RWPE1 (cell line): Measurements from ENCODE around the gene MICOS13.
A peak's percentile ranks its signal among the peaks of the same experiment; 100 is the strongest.

Experiments used
- CTCF ChIA-PET: fragments of 350-600 bp; sonication (Branson Sonifier 250); formaldehyde crosslinking; extraction: SDS; loops from one replicate; lab custom pipeline; 2021; lab: Yijun Ruan, JAX
- POLR2A ChIA-PET: fragments of 400-600 bp; formaldehyde crosslinking; extraction: SDS; loops from one replicate; lab custom pipeline; 2020; ENCODE audit warnings: antibody characterized with exemption; ENCODE audit not compliant: low non-redundant PET; lab: Yijun Ruan, JAX
- DNase-seq: peaks from one replicate; pipeline ENCODE4 v3.0.0; 2012; ENCODE audit warnings: low spot score
- H3K27ac ChIP-seq: fragments of 450-650 bp; 2 replicates; pipeline ENCODE4 v1.5.1; 2017
- CTCF ChIP-seq: fragments of 450-650 bp; conservative IDR thresholded peaks from 2 replicates; pipeline ENCODE4 v1.5.1; 2017; ENCODE audit warnings: low read depth, mild to moderate bottlenecking

The MICOS13 gene

GRCh38 chr19:5674714-5675113 is 5.6 kb downstream of the MICOS13 start:
- H3K27ac ChIP-seq = peak overlapping the region; percentile 5; the same call in 1 of the 2 replicates
- POLR2A ChIA-PET = no interaction called here
- CTCF ChIA-PET = interaction anchor here (0.7 to 1.7 kb wide), 2 partner anchors 8 to 15 kb away, joined by 4 read pairs; no protein-coding TSS in a partner anchor
- no peak for DNase-seq
- TF ChIP-seq CTCF = no peak

GRCh38 chr19:5673752-5674151 is 6.6 kb downstream of the MICOS13 start:
- POLR2A ChIA-PET = no interaction called here

DNA sequence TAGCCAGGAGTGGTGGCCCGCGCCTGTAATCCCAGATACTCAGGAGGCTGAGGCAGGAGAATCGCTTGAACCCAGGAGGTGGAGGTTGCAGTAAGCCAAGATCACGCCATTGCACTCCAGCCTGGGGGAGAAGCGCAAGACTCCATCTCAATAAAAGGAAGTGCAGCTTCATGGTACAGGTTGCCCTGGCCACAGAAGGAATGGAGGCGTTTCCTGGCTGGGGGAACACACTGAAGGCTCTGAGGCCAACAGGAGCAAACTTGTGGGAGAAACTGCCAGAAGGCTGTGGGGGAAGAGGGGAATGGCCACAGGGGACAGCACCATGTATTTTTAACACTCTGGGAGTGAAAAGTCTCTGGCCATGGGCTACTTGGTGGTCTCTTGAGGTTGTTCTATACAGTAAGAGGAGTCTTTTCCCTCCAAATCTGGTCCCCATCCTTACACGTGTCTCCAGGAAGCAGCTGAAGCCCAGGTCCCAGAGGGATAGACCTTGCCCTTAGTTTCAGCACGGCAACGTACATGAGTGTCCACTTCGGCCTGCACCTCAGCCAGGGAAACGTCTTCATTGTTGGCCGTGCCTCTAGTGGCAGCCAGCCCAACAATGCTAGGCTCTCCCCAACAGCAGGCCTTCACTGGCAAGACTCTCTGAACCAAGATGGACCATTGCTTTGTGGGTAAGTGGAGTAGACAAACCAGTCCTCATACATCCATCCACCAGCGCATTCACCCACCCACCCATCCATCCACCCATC is 7.4 kb downstream of the MICOS13 start:
- no peak for TF ChIP-seq CTCF
- ChIA-PET POLR2A (no interaction called here), CTCF (no interaction called here)
- peak overlapping the region; percentile 49 for H3K27ac ChIP-seq
- DNase-seq = no peak

More at GRCh38 chr19:5673752-5674151, 6.6 kb downstream of the MICOS13 start:
- DNase-seq = no peak
- CTCF ChIA-PET = no interaction called here
- no peak for TF ChIP-seq CTCF
- H3K27ac ChIP-seq = no peak overlapping the region

- no peak for DNase-seq
- ChIA-PET CTCF (interaction anchor here (0.6 kb wide), 1 partner anchor 136 kb away, joined by 3 read pairs; no protein-coding TSS in a partner anchor), POLR2A (no interaction called here)
- TF ChIP-seq CTCF = no peak
- H3K27ac ChIP-seq = peak overlapping the region; percentile 49
These were observed 8.7 kb downstream of the MICOS13 start for GRCh38 chr19:5671600-5671999.

- CTCF ChIA-PET = no interaction called here
- TF ChIP-seq CTCF = no peak
- peak overlapping the region; percentile 49 for H3K27ac ChIP-seq
- no peak for DNase-seq
- POLR2A ChIA-PET = no interaction called here
These were observed 11.1 kb downstream of the MICOS13 start for GRCh38 chr19:5669212-5669611.

- TF ChIP-seq CTCF = no peak
- peak overlapping the region; percentile 16 for H3K27ac ChIP-seq
- ChIA-PET CTCF (no interaction called here), POLR2A (no interaction called here)
- no peak for DNase-seq
These were observed 12.5 kb downstream of the MICOS13 start for GRCh38 chr19:5667751-5668271.
